Measurements from ENCODE around the gene NUDT16L1. TPM values are rescaled to one million over a fixed set of nuclear protein-coding genes. Genes with fewer than 3 reads are reported as not detected.
"Not testable (repeated sequence)": the region's sequence is repeated elsewhere in the genome, so short reads cannot be mapped to it uniquely, and the experiment has no call there.

The NUDT16L1 gene
- total RNA-seq, 1 donor from 2014 or later: 36.7 TPM

DNA sequence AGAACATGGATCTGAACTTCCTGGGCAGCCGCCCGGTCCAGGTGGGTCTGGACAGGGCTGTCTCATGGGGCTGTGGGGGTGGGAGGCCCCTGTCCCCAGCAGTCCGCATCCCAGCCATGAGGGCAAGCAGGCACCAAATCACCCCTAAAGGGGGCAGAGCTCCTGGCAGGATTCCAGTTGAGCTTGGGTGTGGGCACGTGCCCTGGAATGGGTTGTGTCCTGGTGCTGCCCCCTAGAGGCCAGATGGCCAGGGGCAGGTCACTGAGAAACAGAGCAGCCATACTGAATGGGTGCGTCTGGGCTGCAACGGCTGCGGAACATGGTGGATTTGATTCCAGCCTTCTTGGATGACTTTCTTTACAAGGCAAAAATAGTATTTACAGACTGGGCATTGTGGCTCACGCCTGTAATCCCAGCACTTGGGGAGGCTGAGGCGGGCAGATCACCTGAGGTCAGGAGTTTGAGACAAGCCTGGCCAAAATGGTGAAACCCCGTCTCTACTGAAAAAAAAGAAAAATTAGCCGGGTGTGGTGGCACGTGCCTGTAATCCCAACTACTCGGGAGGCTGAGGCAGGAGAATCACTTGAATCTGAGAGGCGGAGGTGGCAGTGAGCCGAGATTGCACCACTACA lies 42.8 kb upstream of the NUDT16L1 start:
- not testable (repeated sequence) for H3K27ac Mint-ChIP-seq; DNase-seq (ENCODE audit: extremely low spot score, unreplicated experiment); H3K4me1 Mint-ChIP-seq (ENCODE audit: unreplicated experiment); H3K27me3 Mint-ChIP-seq; H3K4me3 Mint-ChIP-seq; H3K9me3 Mint-ChIP-seq
- TF ChIP-seq, protein P1, sequence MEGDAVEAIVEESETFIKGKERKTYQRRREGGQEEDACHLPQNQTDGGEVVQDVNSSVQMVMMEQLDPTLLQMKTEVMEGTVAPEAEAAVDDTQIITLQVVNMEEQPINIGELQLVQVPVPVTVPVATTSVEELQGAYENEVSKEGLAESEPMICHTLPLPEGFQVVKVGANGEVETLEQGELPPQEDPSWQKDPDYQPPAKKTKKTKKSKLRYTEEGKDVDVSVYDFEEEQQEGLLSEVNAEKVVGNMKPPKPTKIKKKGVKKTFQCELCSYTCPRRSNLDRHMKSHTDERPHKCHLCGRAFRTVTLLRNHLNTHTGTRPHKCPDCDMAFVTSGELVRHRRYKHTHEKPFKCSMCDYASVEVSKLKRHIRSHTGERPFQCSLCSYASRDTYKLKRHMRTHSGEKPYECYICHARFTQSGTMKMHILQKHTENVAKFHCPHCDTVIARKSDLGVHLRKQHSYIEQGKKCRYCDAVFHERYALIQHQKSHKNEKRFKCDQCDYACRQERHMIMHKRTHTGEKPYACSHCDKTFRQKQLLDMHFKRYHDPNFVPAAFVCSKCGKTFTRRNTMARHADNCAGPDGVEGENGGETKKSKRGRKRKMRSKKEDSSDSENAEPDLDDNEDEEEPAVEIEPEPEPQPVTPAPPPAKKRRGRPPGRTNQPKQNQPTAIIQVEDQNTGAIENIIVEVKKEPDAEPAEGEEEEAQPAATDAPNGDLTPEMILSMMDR (conservative IDR thresholded peaks at IDR 0.05): peak; percentile 81
- peaks cover 13% of the 10 kb centered on the region for H3K36me3 Mint-ChIP-seq

DNA sequence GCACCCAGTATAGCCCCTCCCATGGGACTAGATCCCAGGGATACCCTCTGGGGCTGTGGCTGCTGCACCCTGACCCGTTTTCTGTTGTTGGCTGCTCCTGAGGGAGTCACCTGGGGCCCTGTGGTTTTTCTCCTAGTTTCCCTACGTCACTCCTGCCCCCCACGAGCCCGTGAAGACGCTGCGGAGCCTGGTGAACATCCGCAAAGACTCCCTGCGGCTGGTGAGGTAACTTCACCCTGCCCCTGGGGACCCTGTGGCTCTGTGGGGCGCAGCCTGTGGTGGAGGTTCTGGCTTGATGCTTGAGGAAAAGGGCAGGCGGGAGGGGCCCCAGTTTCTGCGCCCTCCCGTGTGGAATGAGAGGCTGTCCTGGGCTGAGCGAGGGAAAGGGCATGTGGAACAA lies 41.5 kb upstream of the NUDT16L1 start:
- no peaks in the 10 kb centered on the region for H3K4me1 Mint-ChIP-seq (ENCODE audit: unreplicated experiment)
- no peaks in the 10 kb centered on the region for H3K9me3 Mint-ChIP-seq
- no peak for DNase-seq (ENCODE audit: extremely low spot score, unreplicated experiment)
- TF ChIP-seq, protein P1 (conservative IDR thresholded peaks at IDR 0.05): no peak
- no peak overlapping the region for H3K27ac Mint-ChIP-seq
- H3K27me3 Mint-ChIP-seq: no peaks in the 10 kb centered on the region
- H3K36me3 Mint-ChIP-seq: peaks cover 12% of the 10 kb centered on the region
- no peak overlapping the region for H3K4me3 Mint-ChIP-seq

DNA sequence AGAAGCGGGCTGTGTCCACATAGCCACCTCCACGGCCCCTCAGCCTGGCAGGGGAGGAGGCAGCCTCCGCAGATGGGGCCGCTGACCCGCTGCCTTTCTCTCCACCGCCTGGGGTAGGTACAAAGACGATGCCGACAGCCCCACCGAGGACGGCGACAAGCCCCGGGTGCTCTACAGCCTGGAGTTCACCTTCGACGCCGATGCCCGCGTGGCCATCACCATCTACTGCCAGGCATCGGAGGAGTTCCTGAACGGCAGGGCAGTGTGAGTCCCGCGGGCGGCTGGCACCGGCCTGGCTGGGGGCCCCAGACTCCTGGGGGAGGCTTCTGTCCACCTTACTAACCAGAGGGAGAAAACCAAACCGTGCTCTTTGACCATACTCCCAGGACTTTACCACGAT lies 40.8 kb upstream of the NUDT16L1 start:
- Mint-ChIP-seq H3K4me3 (no peak overlapping the region), H3K4me1 (ENCODE audit: unreplicated experiment) (no peaks in the 10 kb centered on the region), H3K27me3 (no peaks in the 10 kb centered on the region), H3K9me3 (no peaks in the 10 kb centered on the region), H3K27ac (no peak overlapping the region), H3K36me3 (peaks cover 12% of the 10 kb centered on the region)
- DNase-seq (ENCODE audit: extremely low spot score, unreplicated experiment): no peak
- TF ChIP-seq, protein P1 (conservative IDR thresholded peaks at IDR 0.05): no peak

DNA sequence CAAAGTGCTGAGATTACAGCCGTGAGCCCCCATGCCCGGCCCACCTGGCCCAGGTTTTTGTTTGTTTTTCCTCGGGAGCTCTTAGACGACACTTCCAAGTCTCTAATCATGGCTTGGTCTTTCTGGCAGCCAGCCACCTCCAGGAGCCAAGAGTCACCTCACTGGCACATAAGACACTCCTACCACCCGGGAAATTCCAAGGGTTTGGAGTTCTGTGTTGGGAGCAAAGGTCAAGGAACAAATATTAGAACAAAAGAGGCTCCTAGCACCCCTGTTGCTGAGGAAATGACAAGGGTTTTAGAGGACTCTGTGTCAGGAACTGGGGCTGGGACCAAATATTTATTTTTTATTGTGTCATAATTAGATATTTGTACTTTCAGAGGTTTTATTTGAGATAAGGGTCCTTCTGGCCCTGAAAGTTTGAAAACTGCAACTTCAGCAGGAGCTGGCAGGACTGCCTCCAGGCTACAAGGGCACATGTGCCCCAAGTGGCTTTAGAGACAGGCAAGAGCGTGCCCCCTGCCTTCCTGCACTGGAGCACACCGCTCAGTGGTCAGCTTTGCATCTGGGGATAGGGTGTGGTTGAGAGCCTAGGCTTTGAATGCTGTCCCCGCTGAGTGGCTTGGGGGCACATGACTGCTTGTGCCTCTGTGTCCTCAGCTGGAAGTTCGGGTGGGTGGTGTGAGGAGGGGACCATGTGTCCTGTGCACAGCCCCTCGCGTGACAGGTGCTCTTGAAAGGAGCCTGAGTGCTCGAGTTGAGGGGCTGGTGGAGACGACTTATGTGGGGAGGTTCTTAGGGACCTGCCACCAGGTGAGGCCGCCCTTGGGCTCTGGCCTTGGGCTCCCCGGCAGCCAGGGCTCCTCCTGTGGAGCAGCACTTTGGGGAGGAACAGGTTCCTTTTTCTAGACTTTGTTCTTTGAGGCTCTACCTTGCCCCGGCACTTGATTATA lies 39.1 kb upstream of the NUDT16L1 start:
- Mint-ChIP-seq H3K4me3 (no peak overlapping the region), H3K4me1 (ENCODE audit: unreplicated experiment) (no peaks in the 10 kb centered on the region), H3K27me3 (no peaks in the 10 kb centered on the region), H3K36me3 (peaks cover 7% of the 10 kb centered on the region), H3K27ac (peak overlapping the region; percentile 80), H3K9me3 (no peaks in the 10 kb centered on the region)
- TF ChIP-seq, protein P1 (conservative IDR thresholded peaks at IDR 0.05): no peak
- DNase-seq (ENCODE audit: extremely low spot score, unreplicated experiment): no peak

DNA sequence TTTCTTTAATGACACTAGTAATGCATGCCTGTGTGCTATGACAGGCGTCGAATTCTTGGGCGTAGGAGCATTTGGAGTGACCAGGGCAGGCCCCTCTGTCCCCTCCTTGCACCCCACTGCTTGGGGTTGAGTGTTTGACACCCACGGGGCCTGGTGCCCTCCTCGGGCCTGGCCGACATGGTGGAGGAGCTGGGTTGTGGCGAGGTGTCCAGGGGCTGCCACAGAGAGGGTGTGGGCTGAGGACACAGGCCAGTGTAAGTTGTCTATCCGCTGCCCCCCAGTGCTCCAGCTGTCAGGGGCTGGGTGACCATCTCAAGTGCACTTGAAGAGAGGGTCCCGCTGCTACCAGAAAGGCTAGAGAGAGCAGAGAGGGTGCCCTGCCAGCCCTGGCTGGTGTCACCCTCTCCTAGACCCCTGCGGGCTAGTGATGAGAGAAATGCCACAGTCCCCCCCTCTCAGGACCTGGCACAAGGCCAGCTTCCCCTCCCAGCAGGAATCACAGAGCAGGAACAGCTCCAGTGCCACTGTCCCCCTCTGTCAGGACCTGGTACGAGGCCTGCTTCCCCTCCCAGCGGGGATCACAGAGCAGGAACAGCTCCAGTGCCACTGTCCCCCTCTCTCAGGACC lies 38.3 kb upstream of the NUDT16L1 start:
- no peak overlapping the region for H3K4me3 Mint-ChIP-seq
- no peak for DNase-seq (ENCODE audit: extremely low spot score, unreplicated experiment)
- TF ChIP-seq, protein P1 (conservative IDR thresholded peaks at IDR 0.05): no peak
- H3K36me3 Mint-ChIP-seq: peaks cover 4% of the 10 kb centered on the region
- H3K27ac Mint-ChIP-seq: peak overlapping the region; percentile 80
- H3K4me1 Mint-ChIP-seq (ENCODE audit: unreplicated experiment): no peaks in the 10 kb centered on the region
- H3K9me3 Mint-ChIP-seq: no peaks in the 10 kb centered on the region
- no peaks in the 10 kb centered on the region for H3K27me3 Mint-ChIP-seq

Measured in type B pancreatic cell (in vitro differentiated cells).